K562 (cell line): Measurements from ENCODE around the gene STK11. TPM values are rescaled to one million over a fixed set of nuclear protein-coding genes. Genes with fewer than 3 reads are reported as not detected.

Experiments
- ATAC-seq: fragments of 200-7000 bp; cut with Tn5 transposase; 3 replicates; pipeline ENCODE4 v1.9.1; 2020; ENCODE audit warnings: moderate library complexity
- BruUV-seq: library from RNA; stranded (reverse); fragments of 400-500 nt; replicated peaks from 2 replicates; lab custom pipeline; 2021; lab: Mats Ljungman, UMichigan
- CTCF ChIA-PET: fragments of 300-600 bp; formaldehyde crosslinking; extraction: SDS; loops from one replicate; lab custom pipeline; 2021; ENCODE audit warnings: low intra/inter-chr PET ratio; lab: Yijun Ruan, JAX
- POLR2A ChIA-PET: fragments of 300-600, 350-650 bp; sonication (Branson Sonifier 250); formaldehyde crosslinking; extraction: SDS; loops from one replicate; lab custom pipeline; 2021; ENCODE audit warnings: antibody characterized with exemption, inconsistent platforms; lab: Yijun Ruan, JAX
- DNase-seq, 4 experiments: peaks; one replicate each; pipeline versions ENCODE4 v3.0.0 to v3.0.0-alpha.2; 2011 to 2018; ENCODE audit warnings: low spot score in 3 of 4, mixed read lengths in 3 of 4; ENCODE audit errors: extremely low read depth in 1 of 4
- FAIRE-seq: peaks from 2 replicates; lab custom pipeline; 2011; peaks lifted over from hg19 to GRCh38; lab: Jason Lieb, UNC
- H2AFZ ChIP-seq: 2 replicates; pipeline ENCODE4 v1.6.0; 2011; ENCODE audit warnings: low read depth, low read length, control low read depth, inconsistent platforms
- H3K27ac ChIP-seq: fragments of 200-600 bp; 3 replicates; pipeline ENCODE4 v1.8.0; 2011; ENCODE audit warnings: low read depth, mild to moderate bottlenecking, control low read depth, inconsistent platforms, low read length, moderate library complexity, mixed read lengths; ENCODE audit errors: extremely low read depth
- H3K27me3 ChIP-seq, 2 experiments: fragments of 300-600 bp in 1 of 2; 2 replicates in 1 of 2; 3 replicates in 1 of 2; pipeline versions ENCODE4 v1.6.0 to v1.8.0; 2011; ENCODE audit warnings: inconsistent platforms in 2 of 2, low read length in 2 of 2, mild to moderate bottlenecking in 1 of 2, mixed read lengths in 1 of 2, moderate library complexity in 1 of 2; ENCODE audit not compliant: control insufficient read depth in 2 of 2, insufficient read depth in 2 of 2
- H3K36me3 ChIP-seq: fragments of 300-600 bp; 3 replicates; pipeline ENCODE4 v1.8.0; 2011; ENCODE audit warnings: mild to moderate bottlenecking, low read length, inconsistent platforms; ENCODE audit not compliant: control insufficient read depth, insufficient read depth
- H3K4me1 ChIP-seq, 2 experiments: fragments of 200-600 bp in 1 of 2; replicated peaks in 1 of 2; 2 replicates in 1 of 2; 3 replicates in 1 of 2; pipeline versions ENCODE4 v1.5.1 to v1.8.0; 2011; ENCODE audit warnings: inconsistent platforms in 2 of 2, low read length in 2 of 2, mild to moderate bottlenecking in 1 of 2, mixed read lengths in 1 of 2, moderate library complexity in 1 of 2; ENCODE audit not compliant: control insufficient read depth in 2 of 2, insufficient read depth in 2 of 2
- H3K4me2 ChIP-seq: 2 replicates; pipeline ENCODE4 v1.6.1; 2011; ENCODE audit warnings: low read length, control low read depth, inconsistent platforms, mixed read lengths; ENCODE audit not compliant: insufficient read depth
- H3K4me3 ChIP-seq: fragments of 200-600 bp; sonication (generic), shearing (Covaris generic); 2 replicates; pipeline ENCODE4 v1.5.1; 2016; ENCODE audit warnings: control low read depth, inconsistent platforms
- H3K79me2 ChIP-seq: fragments of 200-600 bp; 3 replicates; pipeline ENCODE4 v1.8.0; 2011; ENCODE audit warnings: low read length, inconsistent platforms; ENCODE audit not compliant: control insufficient read depth, insufficient read depth
- H3K9ac ChIP-seq, 2 experiments: 2 replicates each; pipeline versions ENCODE4 v1.6.0 to v1.6.1; 2011; ENCODE audit warnings: low read depth in 2 of 2, low read length in 2 of 2, control low read depth in 1 of 2, inconsistent platforms in 1 of 2, mild to moderate bottlenecking in 1 of 2, mixed read lengths in 1 of 2; ENCODE audit not compliant: insufficient read depth in 1 of 2
- H3K9me1 ChIP-seq: one replicate; pipeline ENCODE4 v1.6.0; 2011; ENCODE audit warnings: inconsistent platforms, mild to moderate bottlenecking, low read length, moderate library complexity; ENCODE audit not compliant: control insufficient read depth, insufficient read depth
- H3K9me3 ChIP-seq: replicated peaks from 2 replicates; pipeline ENCODE4 v1.5.1; 2011; ENCODE audit warnings: low read depth, low read length, inconsistent platforms; ENCODE audit not compliant: control insufficient read depth, insufficient read depth
- H4K20me1 ChIP-seq: replicated peaks from 2 replicates; pipeline ENCODE4 v1.6.1; 2011; ENCODE audit warnings: low read length, inconsistent platforms, mixed read lengths; ENCODE audit not compliant: control insufficient read depth, insufficient read depth
- ASH1L ChIP-seq: fragments of 450-650 bp; IDR thresholded peaks from 2 replicates; pipeline ENCODE4 v1.6.1; 2018; ENCODE audit warnings: borderline replicate concordance, mild to moderate bottlenecking, low read depth; ENCODE audit not compliant: partially characterized antibody
- KDM2B ChIP-seq: fragments of 250-450 bp; sonication (Bioruptor Pico); IDR thresholded peaks from 2 replicates; pipeline ENCODE4 v1.8.0; 2021; ENCODE audit warnings: mild to moderate bottlenecking, moderate library complexity
- POLR2G ChIP-seq: fragments of 200-400 bp; formaldehyde crosslinking; IDR thresholded peaks from 2 replicates; pipeline ENCODE4 v1.6.1; 2017; ENCODE audit warnings: low read depth, mild to moderate bottlenecking, antibody characterized with exemption, low read length, moderate library complexity
- RBFOX2 ChIP-seq: fragments of 200-400 bp; formaldehyde crosslinking; IDR thresholded peaks from 2 replicates; pipeline ENCODE4 v1.6.1; 2017; ENCODE audit warnings: low read depth, mild to moderate bottlenecking, low read length, moderate library complexity
- WGBS: fragments of 100-300 bp; shearing (Covaris generic); methylation state at CpG from one replicate; pipeline ENCODE4 v1.1.6; 2016; ENCODE audit warnings: low coverage, mixed read lengths; ENCODE audit not compliant: insufficient coverage; ENCODE audit errors: missing lambda C conversion rate; 5-methylcytosine and 5-hydroxymethylcytosine counted together
- in situ Hi-C: fragments of 300-500 bp; cut with MboI; formaldehyde crosslinking; loops from 4 replicates; pipeline ENCODE4 v1.15.0; 2018; ENCODE audit warnings: inconsistent platforms, mixed read lengths
- intact Hi-C: fragments of 100-400 bp; cut with micrococcal nuclease; formaldehyde crosslinking; loops from 2 replicates; pipeline ENCODE4 v1.14.2; 2022
- polyA plus RNA-seq, 8 experiments: library from polyadenylated mRNA; depleted of rRNA in 4 of 8; stranded (reverse) in 5 of 8; unstranded in 3 of 8; fragments of >200 nt; fragmentation: Nextera tagmentation in 2 of 8; fragmentation: Illumina TruSeq in 1 of 8; extraction: Ambion mirVana in 2 of 8; extraction: Trizol in 1 of 8; gene quantifications; 2 replicates each; pipeline versions ENCODE4 v1.2.1 to v1.2.3, GENCODE V29; 2011 to 2014; ENCODE audit warnings: inconsistent platforms in 1 of 8, missing spikeins in 1 of 8
- total RNA-seq, 7 experiments: library from RNA; depleted of rRNA in 6 of 7; stranded (reverse); fragments of >200 nt in 6 of 7; fragmentation: Illumina TruSeq in 2 of 7; extraction: Trizol in 2 of 7; gene quantifications; 2 replicates each; pipeline versions ENCODE4 v1.2.1 to v1.2.3, GENCODE V29; 2011 to 2021; ENCODE audit warnings: low replicate concordance in 1 of 7

STK11 gene
- total and polyA plus RNA-seq, 9 of the 15 experiments (the other 6 are each of a cell fraction or from before 2014, with no cell fraction given): 0.15 to 96.5 (median 31.7) TPM

DNA sequence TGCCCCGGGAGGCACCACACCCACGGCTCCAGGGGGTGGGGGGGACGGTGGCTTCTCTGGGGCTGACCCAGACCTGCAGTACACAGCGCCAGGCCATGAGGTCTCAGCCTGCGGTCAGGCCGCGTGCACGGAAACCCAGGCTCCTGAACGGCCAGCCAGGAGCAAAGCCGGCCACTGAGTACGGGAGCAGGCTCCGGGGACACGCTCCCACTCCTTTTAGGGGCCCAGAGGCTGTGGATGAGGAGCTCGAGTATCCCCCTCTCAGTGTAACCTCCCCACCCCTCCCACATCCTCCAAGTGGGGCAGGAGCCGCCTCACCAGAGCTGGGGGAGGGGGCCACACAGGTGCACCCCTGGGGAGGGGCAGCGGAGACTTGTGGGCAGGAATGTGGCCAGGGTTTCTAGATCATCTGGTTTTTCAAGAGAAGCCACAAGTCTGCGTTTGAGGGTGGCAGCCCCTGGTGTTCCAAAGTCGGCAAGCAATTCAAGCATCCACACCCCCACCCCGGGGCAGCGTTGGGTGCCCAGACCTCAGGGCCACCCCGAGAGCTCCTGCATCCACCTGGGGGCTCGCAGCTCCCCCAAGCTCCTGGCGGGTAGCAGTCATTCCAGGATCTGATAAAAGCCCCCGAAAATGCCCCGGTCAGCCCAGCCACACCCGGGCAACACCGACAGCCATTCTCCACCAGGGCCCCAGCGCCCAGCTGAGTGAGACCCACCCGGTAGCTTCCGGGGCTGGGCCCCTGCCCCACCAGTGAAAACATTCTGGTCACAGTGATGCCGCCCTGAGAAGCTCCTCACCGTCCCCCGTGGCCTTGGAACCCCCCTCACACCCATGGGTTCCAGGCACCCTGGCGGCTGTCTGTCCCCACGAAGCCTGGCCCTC, 37.6 kb upstream of the STK11 start:
- ChIA-PET POLR2A (interaction anchor here (0.6 kb wide), 1 partner anchor 79 kb away, joined by 3 read pairs; no protein-coding TSS in a partner anchor), CTCF (no interaction called here)
- no peak for ATAC-seq
- H3K9me1 ChIP-seq: peaks cover 6% of the 10 kb centered on the region
- peaks cover 20 to 90% of the 10 kb centered on the region in 2 experiments; a peak in 4 of 5 replicates for H3K4me1 ChIP-seq
- no peak overlapping the region for H3K4me2 ChIP-seq
- H3K9ac ChIP-seq: peak overlapping the region in 1 of 2 experiments; percentile 9; a peak in 1 of 4 replicates
- TF ChIP-seq KDM2B (CRISPR knock-in tag): no peak
- peak; percentile 20; the same call in 1 of the 2 replicates for TF ChIP-seq RBFOX2
- no peak for TF ChIP-seq ASH1L
- TF ChIP-seq POLR2G: peak; percentile 13; the same call in 1 of the 2 replicates
- no TSS peak for BruUV-seq
- no peak overlapping the region for H3K4me3 ChIP-seq
- no peak overlapping the region for H3K27ac ChIP-seq
- no peaks in the 10 kb centered on the region for H3K9me3 ChIP-seq
- WGBS: 97% methylated on average over 27 of the region's 35 CpGs
- H2AFZ ChIP-seq: no peak overlapping the region
- no peaks in the 10 kb centered on the region for H3K27me3 ChIP-seq
- peaks cover 87% of the 10 kb centered on the region for H3K79me2 ChIP-seq
- no peak for DNase-seq
- no peak for FAIRE-seq
- in situ Hi-C loops (no loop called here), intact Hi-C loops (no loop called here)
- peaks cover 49% of the 10 kb centered on the region; the same call in 2 of the 3 replicates for H3K36me3 ChIP-seq
- peaks cover 15% of the 10 kb centered on the region for H4K20me1 ChIP-seq
